Activated T-cell treated with anti-CD3 and anti-CD28 coated beads for 1 hour (primary cell): ENCODE measurements around the gene RETN.

Experiments used
- DNase-seq: peaks from one replicate; pipeline ENCODE4 v3.0.0-alpha.2; 2020; ENCODE audit warnings: low read depth

RETN gene

GRCh38 chr19:7682175-7682855, 13.5 kb downstream of the RETN start:
- no peak for DNase-seq

GRCh38 chr19:7685546-7686445, 16.9 kb downstream of the RETN start:
- DNase-seq: no peak

GRCh38 chr19:7687177-7687576, 18.3 kb downstream of the RETN start:
- DNase-seq: no peak

GRCh38 chr19:7689165-7689564, 20.3 kb downstream of the RETN start:
- DNase-seq: no peak

- no peak for DNase-seq
Observed at GRCh38 chr19:7690779-7691258, 22.0 kb downstream of the RETN start.

- DNase-seq: no peak
Observed at GRCh38 chr19:7691497-7691896, 22.6 kb downstream of the RETN start.

- no peak for DNase-seq
Observed at GRCh38 chr19:7692417-7693088, 23.7 kb downstream of the RETN start.

GRCh38 chr19:7694499-7694898, 25.6 kb downstream of the RETN start:
- no peak for DNase-seq

GRCh38 chr19:7697721-7698287, 29.0 kb downstream of the RETN start:
- no peak for DNase-seq

- no peak for DNase-seq
Observed at GRCh38 chr19:7698583-7698982, 29.7 kb downstream of the RETN start.

GRCh38 chr19:7699003-7699402, 30.2 kb downstream of the RETN start:
- no peak for DNase-seq

GRCh38 chr19:7699417-7700401, 30.9 kb downstream of the RETN start:
- DNase-seq: no peak

- DNase-seq: no peak
Observed at GRCh38 chr19:7701049-7701653, 32.3 kb downstream of the RETN start.

- no peak for DNase-seq
Observed at GRCh38 chr19:7701654-7702457, 33.0 kb downstream of the RETN start, which contains the start of gene FCER2. FCER2 (minus strand) TSS chr19:7702131; CDS start chr19:7699760, 2,371 bp downstream.

GRCh38 chr19:7703332-7703731, 34.5 kb downstream of the RETN start:
- no peak for DNase-seq

GRCh38 chr19:7704280-7705060, 35.6 kb downstream of the RETN start:
- no peak for DNase-seq

GRCh38 chr19:7705387-7706187, 36.7 kb downstream of the RETN start:
- peak; percentile 55 for DNase-seq
